OCI-LY7 (cell line): ENCODE measurements around the gene TBC1D13. TPM values are rescaled to one million over a fixed set of nuclear protein-coding genes. Genes with fewer than 3 reads are reported as not detected.

Experiments
- BruUV-seq: library from RNA; stranded (reverse); fragments of 400-500 nt; replicated peaks from 2 replicates; lab custom pipeline; 2021; lab: Mats Ljungman, UMichigan
- CTCF ChIA-PET: fragments of 300-600 bp; sonication (Branson Sonifier 250); formaldehyde crosslinking; loops from one replicate; lab custom pipeline; 2022; ENCODE audit warnings: antibody characterized with exemption; ENCODE audit not compliant: unreplicated experiment; lab: Charles Lee
- POLR2A ChIA-PET: fragments of 300-600 bp; sonication (Branson Sonifier 250); formaldehyde crosslinking; loops from one replicate; lab custom pipeline; 2022; ENCODE audit warnings: antibody characterized with exemption; lab: Charles Lee
- DNase-seq: peaks from one replicate; pipeline ENCODE4 v3.0.0-alpha.2; 2015; ENCODE audit warnings: low spot score
- H2AFZ ChIP-seq: fragments of 200-600 bp; sonication (generic), shearing (Covaris generic); 2 replicates; pipeline ENCODE4 v1.6.1; 2014; ENCODE audit warnings: mild to moderate bottlenecking, antibody characterized with exemption, low read length, moderate library complexity
- H3K27ac ChIP-seq: fragments of 200-600 bp; sonication (generic); 2 replicates; pipeline ENCODE4 v1.5.1; 2014; ENCODE audit warnings: mixed run types, low read depth, mild to moderate bottlenecking, moderate library complexity, low read length, inconsistent platforms; ENCODE audit not compliant: poor library complexity, severe bottlenecking
- H3K36me3 ChIP-seq: fragments of 200-600 bp; sonication (generic); 2 replicates; pipeline ENCODE4 v1.6.1; 2014; ENCODE audit warnings: mild to moderate bottlenecking, antibody characterized with exemption, low read length, moderate library complexity, mixed read lengths; ENCODE audit not compliant: insufficient read depth
- H3K4me1 ChIP-seq: fragments of 200-600 bp; sonication (generic); 2 replicates; pipeline ENCODE4 v1.5.1; 2014; ENCODE audit warnings: mild to moderate bottlenecking, low read length; ENCODE audit not compliant: insufficient read depth, poor library complexity, severe bottlenecking
- H3K4me2 ChIP-seq: fragments of 200-600 bp; sonication (generic); 2 replicates; pipeline ENCODE4 v1.6.1; 2014; ENCODE audit warnings: mild to moderate bottlenecking, low read length
- H3K4me3 ChIP-seq: fragments of 200-600 bp; sonication (generic); 2 replicates; pipeline ENCODE4 v1.5.1; 2014; ENCODE audit warnings: mild to moderate bottlenecking, low read depth, low read length; ENCODE audit not compliant: poor library complexity, severe bottlenecking
- H3K79me2 ChIP-seq: fragments of 200-600 bp; sonication (generic); 2 replicates; pipeline ENCODE4 v1.6.1; 2016; ENCODE audit warnings: low read depth, mild to moderate bottlenecking, low read length, moderate library complexity, mixed read lengths; ENCODE audit not compliant: insufficient read depth
- H3K9me2 ChIP-seq: fragments of 200-600 bp; sonication (generic); 2 replicates; pipeline ENCODE4 v1.6.1; 2016; ENCODE audit warnings: mild to moderate bottlenecking, low read length, mixed read lengths; ENCODE audit not compliant: insufficient read depth
- H3K9me3 ChIP-seq: fragments of 200-600 bp; sonication (generic); 2 replicates; pipeline ENCODE4 v1.6.1; 2014; ENCODE audit warnings: mild to moderate bottlenecking, mixed run types, low read length, mixed read lengths
- H4K20me1 ChIP-seq: fragments of 200-600 bp; sonication (generic); 2 replicates; pipeline ENCODE4 v1.6.1; 2014; ENCODE audit warnings: mild to moderate bottlenecking, antibody characterized with exemption, low read length, moderate library complexity, mixed read lengths; ENCODE audit not compliant: insufficient read depth
- EZH2phosphoT487 ChIP-seq: fragments of 200-600 bp; sonication (generic); IDR thresholded peaks from 2 replicates; pipeline ENCODE4 v1.6.1; 2018; ENCODE audit warnings: low read depth, borderline replicate concordance, mild to moderate bottlenecking, mixed run types, antibody characterized with exemption, low read length, moderate library complexity, mixed read lengths
- intact Hi-C: fragments of 100-400 bp; cut with micrococcal nuclease; formaldehyde crosslinking; loops from one replicate; pipeline ENCODE4 v1.10.0; 2022; ENCODE audit not compliant: unreplicated experiment
- total RNA-seq, 2 experiments: library from RNA; depleted of rRNA in 1 of 2; stranded (reverse); fragments of >200 nt in 1 of 2; shearing (Covaris generic) in 1 of 2; gene quantifications; 2 replicates each; pipeline ENCODE4 v1.2.3, GENCODE V29; 2014 to 2022
- TF ChIP-seq, protein P1 (sequence below): fragments of 200-600 bp; sonication (generic); conservative IDR thresholded peaks from 2 replicates; pipeline ENCODE4 v1.5.1; 2014; ENCODE audit warnings: mild to moderate bottlenecking, antibody characterized with exemption, low read length, moderate library complexity, mixed read lengths

TBC1D13 gene
- total RNA-seq, 2 experiments from 2014 or later, result 18.7 to 24.7 TPM

DNA sequence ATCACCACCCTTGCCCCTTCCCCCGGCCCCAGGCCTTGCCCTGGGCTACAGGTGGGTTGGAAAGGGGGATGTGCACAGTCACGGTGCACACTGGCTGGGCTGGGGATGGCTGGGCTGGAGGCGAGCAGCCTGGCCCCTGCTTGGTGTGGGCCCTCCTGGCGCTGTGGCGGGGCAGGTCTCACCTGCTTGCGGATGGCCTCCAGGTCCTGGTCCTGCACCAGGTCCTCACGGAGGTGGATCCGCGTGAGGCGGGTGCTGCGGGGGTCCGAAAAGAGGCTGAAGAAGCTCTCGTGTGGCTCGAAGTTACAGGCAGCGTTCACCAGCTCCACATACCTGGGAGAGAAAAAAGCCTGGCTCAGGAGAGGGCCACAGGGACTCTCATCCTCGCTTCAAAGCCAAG is 33.4 kb upstream of the TBC1D13 start:
- no peaks in the 10 kb centered on the region for H3K4me1 ChIP-seq
- intact Hi-C loops, result no loop called here
- no peak for DNase-seq
- H3K36me3 ChIP-seq, result 0 out of 2 replicates have a peak, but pooled peaks cover 8% of the 10 kb centered on the region
- POLR2A ChIA-PET, result no interaction called here
- no TSS peak for BruUV-seq
- CTCF ChIA-PET, result no interaction called here
- no peaks in the 10 kb centered on the region for H4K20me1 ChIP-seq
- no peaks in the 10 kb centered on the region for H3K9me2 ChIP-seq
- TF ChIP-seq, protein P1, sequence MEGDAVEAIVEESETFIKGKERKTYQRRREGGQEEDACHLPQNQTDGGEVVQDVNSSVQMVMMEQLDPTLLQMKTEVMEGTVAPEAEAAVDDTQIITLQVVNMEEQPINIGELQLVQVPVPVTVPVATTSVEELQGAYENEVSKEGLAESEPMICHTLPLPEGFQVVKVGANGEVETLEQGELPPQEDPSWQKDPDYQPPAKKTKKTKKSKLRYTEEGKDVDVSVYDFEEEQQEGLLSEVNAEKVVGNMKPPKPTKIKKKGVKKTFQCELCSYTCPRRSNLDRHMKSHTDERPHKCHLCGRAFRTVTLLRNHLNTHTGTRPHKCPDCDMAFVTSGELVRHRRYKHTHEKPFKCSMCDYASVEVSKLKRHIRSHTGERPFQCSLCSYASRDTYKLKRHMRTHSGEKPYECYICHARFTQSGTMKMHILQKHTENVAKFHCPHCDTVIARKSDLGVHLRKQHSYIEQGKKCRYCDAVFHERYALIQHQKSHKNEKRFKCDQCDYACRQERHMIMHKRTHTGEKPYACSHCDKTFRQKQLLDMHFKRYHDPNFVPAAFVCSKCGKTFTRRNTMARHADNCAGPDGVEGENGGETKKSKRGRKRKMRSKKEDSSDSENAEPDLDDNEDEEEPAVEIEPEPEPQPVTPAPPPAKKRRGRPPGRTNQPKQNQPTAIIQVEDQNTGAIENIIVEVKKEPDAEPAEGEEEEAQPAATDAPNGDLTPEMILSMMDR, result no peak
- TF ChIP-seq EZH2phosphoT487, result no peak
- H2AFZ ChIP-seq, result no peak overlapping the region
- no peak overlapping the region for H3K27ac ChIP-seq
- H3K4me3 ChIP-seq, result no peak overlapping the region
- H3K79me2 ChIP-seq, result no peaks in the 10 kb centered on the region
- no peaks in the 10 kb centered on the region for H3K9me3 ChIP-seq
- no peak overlapping the region for H3K4me2 ChIP-seq

DNA sequence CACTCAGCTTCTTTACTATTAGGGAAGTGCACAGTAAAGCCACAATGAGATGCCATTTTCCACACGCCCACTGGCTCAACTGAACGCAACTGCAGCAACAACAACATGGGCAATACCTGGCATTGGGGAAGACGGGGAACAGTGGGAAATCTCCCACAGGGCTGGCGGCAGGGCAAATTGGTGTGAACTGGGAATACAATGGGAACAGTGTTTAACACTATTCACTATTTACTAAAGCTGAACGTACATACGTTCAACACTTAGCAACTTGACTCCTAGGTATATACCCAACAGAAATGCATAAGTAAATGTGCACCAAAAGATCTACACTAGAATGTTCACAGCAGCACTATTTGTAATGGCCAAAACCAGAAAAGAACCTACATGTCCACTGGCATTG is 29.5 kb upstream of the TBC1D13 start:
- Histone ChIP-seq H3K9me3 (no peaks in the 10 kb centered on the region), H3K4me1 (no peaks in the 10 kb centered on the region), H3K36me3 (0 out of 2 replicates have a peak, but pooled peaks cover 5% of the 10 kb centered on the region), H3K9me2 (no peaks in the 10 kb centered on the region), H2AFZ (no peak overlapping the region), H4K20me1 (no peaks in the 10 kb centered on the region), H3K27ac (no peak overlapping the region), H3K4me3 (no peak overlapping the region), H3K79me2 (no peaks in the 10 kb centered on the region), H3K4me2 (no peak overlapping the region)
- no peak for DNase-seq
- TF ChIP-seq, protein P1, result no peak
- TF ChIP-seq EZH2phosphoT487, result no peak
- intact Hi-C loops, result no loop called here
- ChIA-PET CTCF (no interaction called here), POLR2A (interaction anchor here (0.6 kb wide), 1 partner anchor 584 kb away, joined by 3 read pairs; no protein-coding TSS in a partner anchor)
- no TSS peak for BruUV-seq

DNA sequence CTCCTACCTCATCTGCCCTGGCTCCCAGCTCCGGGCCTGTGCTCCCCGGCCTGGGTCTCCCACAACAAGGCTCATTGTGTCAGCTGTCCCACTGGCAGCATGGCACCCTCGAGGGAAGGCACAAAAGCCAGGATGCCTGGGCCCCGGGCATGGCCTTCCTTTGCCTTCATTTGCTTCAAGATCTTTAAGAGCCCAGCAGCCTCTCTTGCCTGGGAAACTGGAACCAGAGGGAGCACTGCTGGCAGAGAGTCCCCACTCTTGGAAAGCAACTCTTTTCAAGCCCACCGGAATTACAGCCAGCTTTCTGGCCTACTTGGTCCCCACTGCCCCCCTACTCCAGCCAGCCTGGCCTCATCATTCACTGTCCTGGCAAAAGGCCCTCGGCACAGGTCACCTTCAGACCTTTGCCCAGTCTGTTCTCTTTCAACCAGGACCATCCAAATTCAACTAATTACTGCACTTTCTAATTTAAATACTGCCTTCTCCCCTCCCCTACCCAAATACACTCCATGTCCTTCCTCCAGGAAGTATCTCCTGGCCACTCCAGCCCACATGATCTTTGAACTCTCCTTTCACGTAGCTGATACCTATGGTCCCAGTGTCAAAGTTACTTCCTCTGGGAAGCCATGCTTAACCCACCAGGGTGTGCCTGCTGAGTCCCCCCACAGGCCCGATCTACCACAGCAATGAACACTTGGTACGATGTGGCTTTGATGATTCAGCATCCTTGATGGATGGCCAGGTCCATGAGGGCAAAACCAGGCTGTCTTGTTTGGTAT is 24.2 kb upstream of the TBC1D13 start:
- Histone ChIP-seq H2AFZ (no peak overlapping the region), H3K4me2 (no peak overlapping the region), H3K9me3 (no peaks in the 10 kb centered on the region), H3K27ac (no peak overlapping the region), H3K9me2 (no peaks in the 10 kb centered on the region), H3K4me3 (no peak overlapping the region), H3K4me1 (no peaks in the 10 kb centered on the region), H4K20me1 (no peaks in the 10 kb centered on the region), H3K79me2 (no peaks in the 10 kb centered on the region), H3K36me3 (no peaks in the 10 kb centered on the region)
- ChIA-PET POLR2A (no interaction called here), CTCF (no interaction called here)
- no peak for TF ChIP-seq EZH2phosphoT487
- TF ChIP-seq, protein P1, result no peak
- no TSS peak for BruUV-seq
- intact Hi-C loops, result no loop called here
- DNase-seq, result no peak
